Parathyroid adenoma (tissue), 2 donors: ENCODE results near the gene TM2D3.

Source experiments
- H2AFZ ChIP-seq: fragments of 300-600 bp; sonication (generic); one replicate; pipeline ENCODE4 v1.7.0; 2017; ENCODE audit warnings: antibody characterized with exemption, mild to moderate bottlenecking
- H3K27ac ChIP-seq: fragments of 300-600 bp; sonication (generic); one replicate; pipeline ENCODE4 v1.7.0; 2017
- H3K27me3 ChIP-seq: fragments of 300-600 bp; sonication (generic); one replicate; pipeline ENCODE4 v1.7.0; 2017; ENCODE audit warnings: low read length; ENCODE audit not compliant: control insufficient read depth, insufficient read depth
- H3K36me3 ChIP-seq: fragments of 300-600 bp; sonication (generic); one replicate; pipeline ENCODE4 v1.7.0; 2017; ENCODE audit warnings: low read length; ENCODE audit not compliant: control insufficient read depth, insufficient read depth
- H3K4me1 ChIP-seq: fragments of 300-600 bp; sonication (generic); one replicate; pipeline ENCODE4 v1.7.0; 2017; ENCODE audit warnings: control low read depth
- H3K4me2 ChIP-seq: fragments of 300-600 bp; sonication (generic); one replicate; pipeline ENCODE4 v1.7.0; 2017; ENCODE audit warnings: low read length
- H3K4me3 ChIP-seq: fragments of 300-600 bp; sonication (generic); one replicate; pipeline ENCODE4 v1.7.0; 2017; ENCODE audit warnings: low read depth, low read length
- H3K79me2 ChIP-seq: fragments of 300-600 bp; sonication (generic); one replicate; pipeline ENCODE4 v1.7.0; 2017; ENCODE audit warnings: control low read depth
- H3K9ac ChIP-seq: fragments of 300-600 bp; sonication (generic); one replicate; pipeline ENCODE4 v1.7.0; 2017; ENCODE audit warnings: mild to moderate bottlenecking
- H3K9me3 ChIP-seq: fragments of 300-600 bp; sonication (generic); one replicate; pipeline ENCODE4 v1.7.0; 2017; ENCODE audit warnings: low read length; ENCODE audit not compliant: control insufficient read depth
- TF ChIP-seq, protein P1 (sequence below): fragments of 300-600 bp; sonication (generic); IDR thresholded peaks from one replicate; pipeline ENCODE4 v1.7.0; 2017; ENCODE audit warnings: antibody characterized with exemption, mild to moderate bottlenecking
- donor health status: primary hyperparathyroidism.

Gene TM2D3

DNA sequence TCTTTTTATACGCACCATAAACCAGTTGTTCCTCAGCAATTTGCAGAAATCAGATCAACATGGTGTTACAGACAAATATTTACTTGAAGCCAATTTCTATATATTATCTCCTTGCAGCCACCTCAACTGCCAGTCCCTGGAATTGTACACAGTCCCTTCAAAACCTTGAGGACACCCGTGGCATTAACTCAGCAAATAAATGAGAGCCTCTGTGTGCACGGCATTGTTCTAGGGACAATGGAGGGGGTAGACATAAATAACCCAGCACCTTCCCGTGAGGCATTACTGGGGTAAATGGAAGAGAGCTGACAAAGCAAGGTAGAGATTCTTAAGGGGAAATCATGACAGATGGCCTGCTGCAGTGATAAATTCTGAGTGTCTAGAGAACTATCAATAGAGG lies 12.5 kb downstream of the TM2D3 start:
- H3K27ac ChIP-seq = no peak overlapping the region

DNA sequence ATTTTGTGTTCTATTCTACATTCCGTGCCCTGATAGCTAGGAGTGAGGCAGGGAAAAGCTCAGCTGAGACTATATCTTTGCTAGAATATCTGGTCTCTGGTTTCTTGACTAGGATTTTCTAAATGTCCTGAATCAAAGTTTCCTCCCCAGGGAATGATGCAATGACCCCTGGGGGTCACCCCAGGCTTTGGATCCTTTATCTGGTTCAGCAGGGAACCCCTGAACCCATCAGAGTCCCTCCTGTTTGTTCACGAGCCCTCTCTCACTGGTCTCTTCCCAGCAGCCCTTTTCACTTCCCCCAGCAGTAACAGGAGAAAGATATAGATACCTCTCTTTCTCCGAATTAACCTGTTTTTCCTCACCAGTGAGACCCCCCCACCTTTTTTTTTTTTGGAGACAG lies 14.3 kb downstream of the TM2D3 start:
- no peaks in the 10 kb centered on the region for H3K4me1 ChIP-seq
- no peaks in the 10 kb centered on the region for H3K27me3 ChIP-seq
- H3K27ac ChIP-seq = no peak overlapping the region
- H3K4me3 ChIP-seq = no peak overlapping the region
- no peaks in the 10 kb centered on the region for H3K36me3 ChIP-seq
- no peaks in the 10 kb centered on the region for H3K9me3 ChIP-seq
- H3K4me2 ChIP-seq = no peak overlapping the region
- TF ChIP-seq, protein P1, sequence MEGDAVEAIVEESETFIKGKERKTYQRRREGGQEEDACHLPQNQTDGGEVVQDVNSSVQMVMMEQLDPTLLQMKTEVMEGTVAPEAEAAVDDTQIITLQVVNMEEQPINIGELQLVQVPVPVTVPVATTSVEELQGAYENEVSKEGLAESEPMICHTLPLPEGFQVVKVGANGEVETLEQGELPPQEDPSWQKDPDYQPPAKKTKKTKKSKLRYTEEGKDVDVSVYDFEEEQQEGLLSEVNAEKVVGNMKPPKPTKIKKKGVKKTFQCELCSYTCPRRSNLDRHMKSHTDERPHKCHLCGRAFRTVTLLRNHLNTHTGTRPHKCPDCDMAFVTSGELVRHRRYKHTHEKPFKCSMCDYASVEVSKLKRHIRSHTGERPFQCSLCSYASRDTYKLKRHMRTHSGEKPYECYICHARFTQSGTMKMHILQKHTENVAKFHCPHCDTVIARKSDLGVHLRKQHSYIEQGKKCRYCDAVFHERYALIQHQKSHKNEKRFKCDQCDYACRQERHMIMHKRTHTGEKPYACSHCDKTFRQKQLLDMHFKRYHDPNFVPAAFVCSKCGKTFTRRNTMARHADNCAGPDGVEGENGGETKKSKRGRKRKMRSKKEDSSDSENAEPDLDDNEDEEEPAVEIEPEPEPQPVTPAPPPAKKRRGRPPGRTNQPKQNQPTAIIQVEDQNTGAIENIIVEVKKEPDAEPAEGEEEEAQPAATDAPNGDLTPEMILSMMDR = no peak
- no peaks in the 10 kb centered on the region for H3K79me2 ChIP-seq
- H3K9ac ChIP-seq = no peak overlapping the region
- no peak overlapping the region for H2AFZ ChIP-seq

More for the DNA sequence above, 12.5 kb downstream of the TM2D3 start:
- no peak overlapping the region for H2AFZ ChIP-seq
- no peaks in the 10 kb centered on the region for H3K27me3 ChIP-seq
- no peak overlapping the region for H3K4me2 ChIP-seq
- TF ChIP-seq, protein P1 = no peak
- H3K36me3 ChIP-seq = no peaks in the 10 kb centered on the region
- H3K4me1 ChIP-seq = no peaks in the 10 kb centered on the region
- H3K79me2 ChIP-seq = no peaks in the 10 kb centered on the region
- no peak overlapping the region for H3K9ac ChIP-seq
- no peaks in the 10 kb centered on the region for H3K9me3 ChIP-seq
- H3K4me3 ChIP-seq = no peak overlapping the region

GRCh38 chr15:101637516-101637915 lies 14.7 kb downstream of the TM2D3 start:
- Histone ChIP-seq H3K4me1 (no peaks in the 10 kb centered on the region), H3K9me3 (no peaks in the 10 kb centered on the region), H3K27ac (no peak overlapping the region), H3K27me3 (no peaks in the 10 kb centered on the region), H3K36me3 (no peaks in the 10 kb centered on the region), H3K4me2 (no peak overlapping the region), H2AFZ (no peak overlapping the region), H3K79me2 (no peaks in the 10 kb centered on the region), H3K9ac (no peak overlapping the region), H3K4me3 (no peak overlapping the region)
- TF ChIP-seq, protein P1 = no peak

GRCh38 chr15:101637038-101637437 lies 15.1 kb downstream of the TM2D3 start:
- H3K27ac ChIP-seq = no peak overlapping the region
- H3K27me3 ChIP-seq = no peaks in the 10 kb centered on the region
- H2AFZ ChIP-seq = no peak overlapping the region
- no peaks in the 10 kb centered on the region for H3K4me1 ChIP-seq
- H3K9me3 ChIP-seq = no peaks in the 10 kb centered on the region
- H3K79me2 ChIP-seq = no peaks in the 10 kb centered on the region
- no peak overlapping the region for H3K4me3 ChIP-seq
- no peak overlapping the region for H3K9ac ChIP-seq
- no peak overlapping the region for H3K4me2 ChIP-seq
- H3K36me3 ChIP-seq = no peaks in the 10 kb centered on the region
- TF ChIP-seq, protein P1 = no peak

GRCh38 chr15:101635944-101636727 lies 16.0 kb downstream of the TM2D3 start:
- no peaks in the 10 kb centered on the region for H3K36me3 ChIP-seq
- H3K27me3 ChIP-seq = no peaks in the 10 kb centered on the region
- H3K4me3 ChIP-seq = no peak overlapping the region
- TF ChIP-seq, protein P1 = no peak
- H3K79me2 ChIP-seq = no peaks in the 10 kb centered on the region
- no peaks in the 10 kb centered on the region for H3K4me1 ChIP-seq
- H3K4me2 ChIP-seq = no peak overlapping the region
- no peak overlapping the region for H3K27ac ChIP-seq
- H3K9ac ChIP-seq = no peak overlapping the region
- no peak overlapping the region for H2AFZ ChIP-seq
- H3K9me3 ChIP-seq = no peaks in the 10 kb centered on the region
